Measurements from ENCODE around the gene VPS11.

DNA sequence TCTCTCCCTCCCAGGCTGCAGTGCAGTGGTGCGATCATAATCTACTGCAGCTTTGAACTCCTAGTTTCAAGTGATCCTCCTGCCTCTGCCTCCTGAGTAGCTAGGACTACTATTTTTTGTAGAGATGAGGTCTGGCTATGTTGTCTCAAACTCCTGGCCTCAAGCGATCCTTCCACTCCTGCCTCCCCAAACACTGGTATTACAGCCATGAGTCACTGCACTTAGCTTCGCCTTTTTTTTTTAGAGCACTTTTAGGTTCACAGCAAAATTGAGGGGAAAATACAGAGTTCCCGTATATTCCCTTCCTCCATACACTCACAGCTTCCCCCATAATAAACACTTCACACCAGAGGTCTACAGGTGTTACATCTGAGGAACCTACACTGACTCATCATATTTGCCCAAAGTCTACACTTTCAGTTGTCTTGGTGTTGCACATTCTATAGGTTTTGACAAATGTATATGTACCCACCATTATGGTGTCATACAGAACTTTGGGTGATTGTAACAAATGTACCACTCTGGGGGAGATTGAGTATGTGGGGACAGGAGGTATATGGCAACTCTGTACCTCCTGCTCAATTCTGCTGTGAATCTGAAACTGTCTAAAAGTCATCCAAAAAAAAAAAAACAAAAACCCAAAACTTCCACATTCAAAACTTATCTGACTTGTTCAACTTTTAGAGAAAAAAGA, 25.6 kb upstream of the VPS11 start:
- TF ChIP-seq POLR2A (IDR thresholded peaks at IDR 0.05): no peak
- TF ChIP-seq, protein P1, sequence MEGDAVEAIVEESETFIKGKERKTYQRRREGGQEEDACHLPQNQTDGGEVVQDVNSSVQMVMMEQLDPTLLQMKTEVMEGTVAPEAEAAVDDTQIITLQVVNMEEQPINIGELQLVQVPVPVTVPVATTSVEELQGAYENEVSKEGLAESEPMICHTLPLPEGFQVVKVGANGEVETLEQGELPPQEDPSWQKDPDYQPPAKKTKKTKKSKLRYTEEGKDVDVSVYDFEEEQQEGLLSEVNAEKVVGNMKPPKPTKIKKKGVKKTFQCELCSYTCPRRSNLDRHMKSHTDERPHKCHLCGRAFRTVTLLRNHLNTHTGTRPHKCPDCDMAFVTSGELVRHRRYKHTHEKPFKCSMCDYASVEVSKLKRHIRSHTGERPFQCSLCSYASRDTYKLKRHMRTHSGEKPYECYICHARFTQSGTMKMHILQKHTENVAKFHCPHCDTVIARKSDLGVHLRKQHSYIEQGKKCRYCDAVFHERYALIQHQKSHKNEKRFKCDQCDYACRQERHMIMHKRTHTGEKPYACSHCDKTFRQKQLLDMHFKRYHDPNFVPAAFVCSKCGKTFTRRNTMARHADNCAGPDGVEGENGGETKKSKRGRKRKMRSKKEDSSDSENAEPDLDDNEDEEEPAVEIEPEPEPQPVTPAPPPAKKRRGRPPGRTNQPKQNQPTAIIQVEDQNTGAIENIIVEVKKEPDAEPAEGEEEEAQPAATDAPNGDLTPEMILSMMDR (IDR thresholded peaks at IDR 0.05): no peak

Measured in lower leg skin (tissue), 3 donors.